HG03135 (cell line): ENCODE results near the gene UCN3.
A peak's percentile ranks its signal among the peaks of the same experiment; 100 is the strongest.

Experiments used
- ATAC-seq: cut with Tn5 transposase; IDR thresholded peaks from one replicate; pipeline ENCODE4 v1.9.1; 2021; ENCODE audit warnings: mild to moderate bottlenecking, moderate library complexity; ENCODE audit not compliant: unreplicated experiment

UCN3 gene, protein sequence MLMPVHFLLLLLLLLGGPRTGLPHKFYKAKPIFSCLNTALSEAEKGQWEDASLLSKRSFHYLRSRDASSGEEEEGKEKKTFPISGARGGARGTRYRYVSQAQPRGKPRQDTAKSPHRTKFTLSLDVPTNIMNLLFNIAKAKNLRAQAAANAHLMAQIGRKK

GRCh38 chr10:5364890-5365338 lies at the start of gene UCN3:
Gene UCN3, plus strand, starts transcription at chr10:5364966. Its CDS starts 8,755 bp downstream, at chr10:5373721.
- no peak for ATAC-seq

DNA sequence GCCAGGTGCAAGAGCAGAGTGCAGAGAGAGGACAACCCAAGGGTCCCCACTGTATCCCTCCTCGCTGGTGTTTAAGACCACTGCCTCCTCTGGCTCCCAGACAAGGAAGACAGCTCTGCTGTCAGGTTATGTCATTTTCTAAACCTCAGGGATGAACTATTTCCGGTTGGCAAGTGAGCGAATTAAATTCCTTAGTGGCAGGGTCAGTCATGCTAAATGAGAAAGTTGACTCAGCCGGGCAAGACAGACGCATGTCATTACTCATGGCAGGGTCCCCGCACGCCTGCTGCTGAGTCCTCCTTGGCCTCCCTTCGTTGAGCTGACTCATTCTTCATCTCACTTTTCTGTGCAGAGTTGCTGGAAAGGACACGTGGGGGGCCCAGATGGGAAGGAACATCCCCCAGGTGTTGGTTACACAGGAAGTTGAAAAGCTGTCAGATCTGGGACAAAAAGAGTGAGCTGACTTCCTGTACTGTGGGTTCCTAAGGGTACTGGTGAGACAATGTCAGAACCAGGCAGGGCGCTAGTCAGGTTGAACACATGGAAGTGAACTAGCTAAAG lies 47.1 kb upstream of the UCN3 start:
- peak; percentile 52 for ATAC-seq

DNA sequence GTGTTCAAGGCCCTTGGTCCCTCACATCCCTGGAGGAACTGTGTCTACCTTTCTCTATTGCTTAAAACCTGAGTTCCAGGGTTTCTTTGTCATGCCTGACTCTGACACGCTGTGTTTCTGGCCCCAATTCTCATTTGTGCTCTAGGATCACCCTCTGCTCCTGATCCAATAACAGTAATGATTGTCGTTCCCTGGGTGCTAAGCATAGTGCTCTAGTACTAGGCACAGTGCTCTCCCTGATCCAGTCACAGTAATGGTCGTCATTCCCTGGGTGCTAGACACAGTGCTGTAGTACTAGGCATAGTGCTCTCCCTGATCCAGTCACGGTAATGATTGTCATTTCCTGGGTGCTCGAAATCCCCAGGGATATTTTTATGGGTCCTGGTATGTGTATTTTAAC lies 46.6 kb upstream of the UCN3 start:
- ATAC-seq, result no peak

DNA sequence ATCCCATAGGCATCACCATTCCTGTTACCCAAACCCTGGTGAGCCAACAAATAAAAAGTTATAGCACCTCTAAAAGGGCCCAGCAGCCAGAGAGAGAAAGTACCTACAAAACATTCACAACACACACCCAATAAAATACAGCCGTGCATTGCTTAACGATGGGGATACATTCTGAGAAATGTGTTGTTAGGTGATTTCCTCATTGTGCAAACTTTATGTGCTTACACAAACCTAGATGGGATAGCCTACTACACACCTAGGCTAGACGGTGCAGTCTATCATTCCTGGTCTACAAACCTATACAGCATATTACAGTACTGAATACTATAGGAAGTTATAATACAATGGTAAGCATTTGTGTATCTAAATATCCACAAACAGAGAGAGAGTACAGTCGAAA lies 44.9 kb upstream of the UCN3 start:
- no peak for ATAC-seq

- no peak for ATAC-seq
These were observed 43.5 kb upstream of the UCN3 start for GRCh38 chr10:5321273-5321672.

DNA sequence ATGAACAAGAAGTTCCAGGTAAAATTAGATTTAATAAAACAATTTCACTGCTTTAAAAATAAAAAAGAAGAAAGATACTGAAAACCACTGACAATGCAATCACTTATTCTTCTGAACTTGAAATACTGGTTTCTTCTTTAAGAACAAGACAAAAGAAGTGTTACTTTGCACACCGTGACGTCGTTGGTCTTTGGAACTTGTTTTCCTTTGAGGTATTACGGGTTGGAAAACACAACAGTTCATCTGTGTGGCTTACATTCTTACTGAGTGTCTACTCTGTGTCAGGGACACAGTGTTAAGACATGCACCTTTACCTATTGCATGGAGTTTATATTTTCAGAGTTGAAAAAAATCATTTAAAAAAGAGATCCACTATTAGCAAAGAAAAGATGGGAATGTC lies 41.3 kb upstream of the UCN3 start:
- no peak for ATAC-seq

DNA sequence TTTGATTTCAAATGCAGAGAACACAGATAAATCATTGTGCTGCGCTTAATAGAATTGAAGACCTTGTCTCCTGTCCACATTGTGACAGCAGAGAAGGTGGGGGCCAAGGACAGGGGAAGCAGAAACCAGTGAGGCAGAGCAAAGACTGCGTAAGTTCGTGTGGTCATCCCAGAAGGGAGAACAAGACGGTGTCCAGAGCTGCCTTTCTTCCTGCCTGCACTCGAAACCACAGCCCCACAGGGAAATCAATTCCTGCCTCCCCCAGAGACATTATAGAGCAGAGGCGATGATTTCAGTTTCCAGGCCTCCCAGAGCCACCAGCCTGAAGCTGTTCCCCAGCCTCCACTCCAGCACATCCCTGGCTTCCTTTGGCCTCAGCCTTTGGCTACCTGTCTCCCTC lies 39.7 kb upstream of the UCN3 start:
- no peak for ATAC-seq

DNA sequence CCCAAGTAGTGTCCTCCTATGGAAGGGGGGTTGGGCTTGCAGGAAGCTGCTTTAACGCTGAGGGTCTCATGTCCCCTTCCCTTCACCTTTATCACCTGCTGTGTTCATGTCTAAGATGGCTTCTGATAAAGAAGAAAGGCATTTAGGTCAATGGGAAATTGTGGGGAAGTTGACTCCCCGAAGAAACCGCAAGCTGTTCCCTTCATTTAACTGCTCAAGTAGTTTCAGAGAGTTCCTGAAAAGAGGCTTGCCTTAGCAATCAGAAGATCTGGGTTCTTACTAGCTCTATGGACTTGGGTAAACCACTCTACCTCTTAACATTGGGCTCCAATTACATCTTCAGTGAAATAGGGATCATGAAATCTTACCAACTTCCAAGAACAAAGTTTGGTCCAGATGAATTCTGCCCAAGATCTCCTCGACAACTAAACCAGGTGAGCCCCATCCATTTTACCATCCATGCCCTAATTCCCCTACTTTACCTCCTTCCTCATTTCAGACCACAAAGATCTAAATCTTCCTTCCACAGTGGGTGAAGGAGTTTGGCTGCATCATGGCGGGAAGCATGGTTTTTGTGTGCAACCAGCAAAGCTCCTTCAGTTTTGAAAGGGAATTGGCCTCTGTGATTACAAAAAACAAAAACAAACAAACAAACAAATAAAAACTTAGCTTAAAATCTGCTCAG lies 30.4 kb upstream of the UCN3 start:
- ATAC-seq, result no peak

- no peak for ATAC-seq
These were observed 26.8 kb upstream of the UCN3 start for GRCh38 chr10:5338010-5338409.

DNA sequence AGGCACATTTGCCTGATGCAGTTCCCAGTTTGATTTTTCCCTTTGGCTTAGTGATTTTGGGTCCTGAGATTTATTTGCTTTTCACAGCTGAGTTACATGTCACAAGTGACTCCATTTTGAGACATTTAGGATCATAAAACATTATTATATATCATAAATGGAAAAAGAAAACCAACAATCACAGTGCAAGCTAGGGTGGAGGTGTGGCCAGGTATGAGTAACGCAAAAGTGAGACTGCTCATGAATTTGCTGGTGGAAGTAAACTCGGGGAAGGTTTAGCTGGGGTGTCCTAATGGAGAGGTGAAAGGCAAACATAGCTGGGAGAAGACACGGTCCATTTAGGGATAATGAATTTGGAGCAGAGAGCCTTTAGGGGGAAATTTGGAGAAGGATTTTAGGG lies 21.7 kb upstream of the UCN3 start:
- no peak for ATAC-seq

DNA sequence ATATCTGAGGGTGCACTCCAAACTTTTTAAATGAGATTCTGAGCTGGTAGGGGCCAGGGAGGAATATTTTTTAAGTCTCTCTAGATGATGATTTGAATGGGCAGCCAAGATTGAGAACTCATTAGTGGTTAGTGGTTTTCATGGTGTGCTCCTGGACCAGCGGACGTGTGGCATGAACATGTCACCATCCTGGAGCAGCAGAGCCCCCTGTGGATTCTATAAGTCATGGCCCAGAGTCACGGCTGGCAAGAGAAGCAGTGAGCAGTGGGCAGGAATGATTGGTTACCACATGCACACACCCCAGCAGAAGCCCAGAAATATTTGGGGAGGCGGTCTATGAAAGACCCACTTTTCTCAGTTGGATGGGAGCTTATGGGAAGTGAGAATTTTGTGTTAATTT lies 21.2 kb upstream of the UCN3 start:
- ATAC-seq, result no peak

DNA sequence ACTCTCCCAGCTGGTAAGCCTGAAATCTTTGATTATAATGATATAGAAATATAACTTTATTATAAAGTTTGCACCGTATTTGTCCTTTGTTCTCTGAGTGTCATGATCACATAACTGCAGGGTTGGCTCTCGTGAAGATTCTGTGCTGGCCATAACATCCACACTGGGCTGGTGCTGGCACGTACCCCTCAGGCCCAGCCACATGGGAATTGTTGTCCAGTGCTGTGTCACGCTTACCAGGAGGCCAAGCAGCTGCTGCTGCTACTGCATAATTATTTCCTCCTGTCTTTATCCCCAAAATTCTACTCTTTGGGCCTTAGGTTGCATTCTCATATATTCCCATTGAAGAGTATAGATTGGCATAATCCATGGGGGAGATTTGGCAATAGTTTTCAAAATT lies 20.8 kb upstream of the UCN3 start:
- no peak for ATAC-seq

- ATAC-seq, result no peak
These were observed 20.0 kb upstream of the UCN3 start for GRCh38 chr10:5344746-5345145.

DNA sequence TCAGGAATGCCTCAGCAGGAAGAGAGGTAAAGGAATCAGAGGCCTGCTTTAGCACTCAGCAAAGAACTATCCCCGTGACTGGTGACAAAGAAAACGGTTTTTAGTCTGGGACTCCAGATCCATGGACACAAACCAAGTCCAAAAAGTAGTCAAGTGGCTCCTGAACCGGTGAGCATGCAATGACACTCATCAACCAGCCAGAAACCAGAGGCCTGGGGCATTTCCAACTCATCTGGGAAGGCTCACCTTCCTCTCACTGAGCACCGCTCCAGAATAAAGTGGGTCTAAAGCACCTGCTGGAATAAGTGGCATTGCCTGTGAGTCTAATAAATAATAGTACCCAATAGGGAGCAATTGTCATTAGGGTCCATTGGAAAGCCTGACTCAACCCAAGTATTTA lies 17.9 kb upstream of the UCN3 start:
- ATAC-seq, result no peak

DNA sequence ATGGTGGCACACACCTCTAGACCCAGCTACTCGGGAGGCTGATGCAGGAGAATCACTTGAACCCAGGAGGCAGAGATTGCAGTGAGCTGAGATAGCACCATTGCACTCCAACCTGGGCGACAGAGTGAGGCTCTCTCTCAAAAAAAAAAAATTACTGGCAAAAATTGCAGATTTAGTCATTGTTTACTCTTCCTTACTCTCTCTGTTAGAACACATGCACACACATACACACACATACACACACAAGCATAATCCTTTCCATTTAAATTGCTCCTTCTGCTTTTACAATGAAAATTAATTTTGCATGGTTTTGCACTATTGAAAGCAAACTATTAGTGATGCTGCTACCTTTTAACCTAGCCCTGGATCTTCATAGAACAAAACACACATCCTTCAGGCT lies 15.4 kb upstream of the UCN3 start:
- no peak for ATAC-seq

DNA sequence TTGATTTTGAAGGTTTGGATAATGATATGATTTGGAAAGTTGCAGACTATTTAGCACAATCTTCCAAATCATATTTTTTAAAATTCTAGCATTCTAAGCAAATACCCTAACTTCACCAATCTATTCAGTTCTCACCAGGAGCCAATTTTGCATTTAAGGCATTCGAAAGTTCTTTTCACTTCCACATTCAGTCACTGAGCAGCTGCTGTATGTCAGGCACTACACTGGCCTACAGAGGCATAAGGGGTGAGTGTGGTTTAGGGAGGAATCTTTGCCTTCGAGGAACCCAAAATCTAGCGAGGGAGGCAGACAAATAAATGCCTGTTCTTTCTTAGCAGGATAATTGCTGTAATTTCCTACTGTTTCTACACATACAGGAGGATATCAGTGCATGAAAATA lies 10.7 kb upstream of the UCN3 start:
- no peak for ATAC-seq

GRCh38 chr10:5355594-5356301 lies 9.0 kb upstream of the UCN3 start:
- no peak for ATAC-seq

- no peak for ATAC-seq
These were observed 8.4 kb upstream of the UCN3 start for GRCh38 chr10:5356302-5356763.

DNA sequence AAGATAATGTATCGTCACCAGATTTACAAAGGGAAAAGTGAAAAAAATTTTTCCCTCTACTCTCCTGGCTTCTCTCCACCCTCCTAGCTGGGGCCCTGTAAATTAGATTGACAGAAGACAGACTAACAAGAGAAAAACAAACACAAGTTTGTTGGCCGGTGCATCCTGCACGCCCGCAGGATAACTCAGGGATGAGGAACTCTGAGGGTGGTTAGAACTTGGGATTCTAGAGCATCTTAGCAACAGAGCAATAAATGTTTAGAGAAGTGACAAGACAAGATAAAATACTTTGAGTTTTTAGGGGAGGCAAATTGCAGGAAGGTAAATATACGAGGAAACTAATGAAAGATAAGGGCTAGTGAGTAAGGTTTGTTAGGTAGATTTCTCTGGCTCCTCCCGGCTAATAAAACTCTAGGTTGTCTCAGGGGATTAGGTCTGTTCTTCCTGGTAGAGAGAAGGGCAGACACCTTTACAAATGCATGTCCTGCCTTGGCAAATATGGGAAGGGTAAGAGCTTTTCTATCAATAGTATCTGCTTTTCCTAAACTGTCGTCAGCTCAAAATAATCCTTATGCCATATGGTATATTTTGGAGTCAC lies 4.3 kb upstream of the UCN3 start:
- no peak for ATAC-seq

DNA sequence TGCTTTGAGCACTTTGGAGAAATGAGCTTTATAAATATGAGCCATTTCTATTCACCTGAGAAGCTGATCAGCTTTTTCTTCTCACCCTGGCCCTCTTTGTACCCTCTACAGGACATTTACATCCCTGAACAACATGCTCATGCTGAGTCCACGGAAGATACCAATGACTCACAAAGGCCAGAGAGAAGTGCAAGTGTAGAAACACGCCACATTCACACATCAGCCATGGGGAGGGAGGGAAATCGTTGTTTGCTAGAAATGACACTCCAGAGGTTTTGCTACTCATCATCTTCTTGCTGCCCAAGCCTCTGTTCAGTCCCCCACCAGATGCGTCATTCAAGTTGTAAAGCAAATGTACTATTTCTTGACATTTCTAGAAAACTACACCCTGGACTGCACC lies 2.8 kb upstream of the UCN3 start:
- ATAC-seq, result no peak

DNA sequence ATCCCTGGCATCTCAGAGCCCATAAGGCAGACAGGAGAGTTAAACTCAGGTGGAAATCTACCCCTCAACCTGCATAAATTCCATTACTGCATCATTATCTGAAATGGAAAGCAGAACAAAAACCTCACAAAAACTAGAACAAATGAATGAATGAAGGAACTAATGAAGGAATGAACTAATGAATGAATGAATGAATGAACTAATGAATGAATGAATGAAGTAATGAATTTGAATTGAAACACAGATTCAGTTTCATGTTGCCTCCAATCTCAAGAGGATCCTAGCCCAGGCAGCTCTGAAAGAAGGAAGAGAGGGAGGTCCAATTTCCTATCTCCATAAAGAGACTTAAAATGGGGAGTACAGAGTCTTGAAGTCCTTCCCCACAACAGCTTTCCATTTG lies 1.9 kb upstream of the UCN3 start:
- ATAC-seq, result no peak

DNA sequence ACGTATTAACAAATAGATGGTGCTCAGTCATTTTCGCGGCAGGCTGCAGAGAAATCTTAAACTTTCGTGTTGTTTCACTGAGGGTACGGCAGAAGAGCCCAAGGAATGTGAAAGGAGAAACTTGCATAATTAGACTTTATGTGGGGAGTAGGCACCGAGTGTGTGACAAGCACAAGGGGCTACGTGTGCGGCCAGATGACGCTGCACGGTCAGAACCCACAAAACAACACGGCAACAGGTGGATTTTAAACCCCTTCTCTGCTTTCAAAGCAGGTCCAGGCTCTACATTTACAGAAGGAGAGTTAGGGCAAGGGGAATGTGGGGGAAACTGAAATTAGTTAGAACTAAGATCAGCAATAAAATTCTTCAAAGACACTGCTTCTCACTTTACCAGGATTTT lies 392 bp upstream of the UCN3 start:
- no peak for ATAC-seq
